Type B pancreatic cell (in vitro differentiated cells): ENCODE measurements around the gene AUH. TPM values are rescaled to one million over a fixed set of nuclear protein-coding genes. Genes with fewer than 3 reads are reported as not detected.
A peak's percentile ranks its signal among the peaks of the same experiment; 100 is the strongest.
"Not testable (repeated sequence)": the region's sequence is repeated elsewhere in the genome, so short reads cannot be mapped to it uniquely, and the experiment has no call there.

Experiments
- DNase-seq: peaks from one replicate; pipeline ENCODE4 v3.0.0; 2021; ENCODE audit warnings: mixed read lengths; ENCODE audit not compliant: unreplicated experiment; ENCODE audit errors: extremely low spot score
- H3K27ac Mint-ChIP-seq: 2 replicates; pipeline ENCODE4 v1.8.0; 2021; ENCODE audit warnings: mild to moderate bottlenecking, mixed read lengths
- H3K27me3 Mint-ChIP-seq: 2 replicates; pipeline ENCODE4 v1.8.0; 2021; ENCODE audit warnings: mixed read lengths
- H3K36me3 Mint-ChIP-seq: 2 replicates; pipeline ENCODE4 v1.8.0; 2021; ENCODE audit warnings: mixed read lengths
- H3K4me1 Mint-ChIP-seq: one replicate; pipeline ENCODE4 v1.8.0; 2021; ENCODE audit warnings: mixed read lengths; ENCODE audit not compliant: unreplicated experiment
- H3K4me3 Mint-ChIP-seq: 2 replicates; pipeline ENCODE4 v1.8.0; 2021; ENCODE audit warnings: mild to moderate bottlenecking, mixed read lengths
- H3K9me3 Mint-ChIP-seq: 2 replicates; pipeline ENCODE4 v1.8.0; 2021; ENCODE audit warnings: mixed read lengths
- CTCF ChIP-seq: fragments of 200-600 bp; sonication (generic); conservative IDR thresholded peaks from 2 replicates; pipeline ENCODE4 v1.5.0; 2021; ENCODE audit warnings: antibody characterized with exemption, mild to moderate bottlenecking
- total RNA-seq: library from RNA; stranded (reverse); gene quantifications from 2 replicates; pipeline ENCODE4 v1.2.1, GENCODE V29; 2021; ENCODE audit warnings: low replicate concordance

The AUH gene
- total RNA-seq, 1 donor from 2014 or later: 25.0 TPM

GRCh38 chr9:91199739-91200497 is 161.8 kb downstream of the AUH start:
- no peak for TF ChIP-seq CTCF
- Mint-ChIP-seq H3K36me3 (peaks cover 8% of the 10 kb centered on the region), H3K27me3 (no peaks in the 10 kb centered on the region)

GRCh38 chr9:91198881-91199280 is 162.8 kb downstream of the AUH start:
- H3K27ac Mint-ChIP-seq: peak overlapping the region; percentile 63
- peaks cover 32% of the 10 kb centered on the region for H3K4me1 Mint-ChIP-seq
- not testable (repeated sequence) for H3K36me3 Mint-ChIP-seq, H3K9me3 Mint-ChIP-seq, H3K4me3 Mint-ChIP-seq, H3K27me3 Mint-ChIP-seq, DNase-seq

More at GRCh38 chr9:91199739-91200497, 161.8 kb downstream of the AUH start:
- no peaks in the 10 kb centered on the region for H3K9me3 Mint-ChIP-seq
- no peak overlapping the region for H3K27ac Mint-ChIP-seq
- peaks cover 32% of the 10 kb centered on the region for H3K4me1 Mint-ChIP-seq
- DNase-seq: no peak
- H3K4me3 Mint-ChIP-seq: no peak overlapping the region

- Mint-ChIP-seq H3K9me3 (no peaks in the 10 kb centered on the region), H3K27me3 (no peaks in the 10 kb centered on the region), H3K4me3 (no peak overlapping the region), H3K36me3 (peaks cover 3% of the 10 kb centered on the region), H3K27ac (peak overlapping the region; percentile 63), H3K4me1 (peaks cover 32% of the 10 kb centered on the region)
- no peak for TF ChIP-seq CTCF
- no peak for DNase-seq
Observed at GRCh38 chr9:91198405-91198804, 163.3 kb downstream of the AUH start.

GRCh38 chr9:91197232-91198181 is 164.2 kb downstream of the AUH start:
- DNase-seq: no peak
- peak overlapping the region; percentile 84 for H3K27ac Mint-ChIP-seq
- no peaks in the 10 kb centered on the region for H3K27me3 Mint-ChIP-seq
- peaks cover 38% of the 10 kb centered on the region for H3K4me1 Mint-ChIP-seq
- H3K9me3 Mint-ChIP-seq: no peaks in the 10 kb centered on the region
- no peak for TF ChIP-seq CTCF
- H3K36me3 Mint-ChIP-seq: peaks cover 3% of the 10 kb centered on the region
- peak overlapping the region; percentile 66 for H3K4me3 Mint-ChIP-seq

GRCh38 chr9:91196103-91196950 is 165.4 kb downstream of the AUH start:
- Mint-ChIP-seq H3K4me3 (peak overlapping the region; percentile 66), H3K4me1 (peaks cover 49% of the 10 kb centered on the region), H3K27ac (peak overlapping the region; percentile 84), H3K36me3 (peaks cover 3% of the 10 kb centered on the region), H3K9me3 (no peaks in the 10 kb centered on the region), H3K27me3 (no peaks in the 10 kb centered on the region)
- DNase-seq: no peak
- TF ChIP-seq CTCF: no peak
